ENCODE results near the gene PSAP.

DNA sequence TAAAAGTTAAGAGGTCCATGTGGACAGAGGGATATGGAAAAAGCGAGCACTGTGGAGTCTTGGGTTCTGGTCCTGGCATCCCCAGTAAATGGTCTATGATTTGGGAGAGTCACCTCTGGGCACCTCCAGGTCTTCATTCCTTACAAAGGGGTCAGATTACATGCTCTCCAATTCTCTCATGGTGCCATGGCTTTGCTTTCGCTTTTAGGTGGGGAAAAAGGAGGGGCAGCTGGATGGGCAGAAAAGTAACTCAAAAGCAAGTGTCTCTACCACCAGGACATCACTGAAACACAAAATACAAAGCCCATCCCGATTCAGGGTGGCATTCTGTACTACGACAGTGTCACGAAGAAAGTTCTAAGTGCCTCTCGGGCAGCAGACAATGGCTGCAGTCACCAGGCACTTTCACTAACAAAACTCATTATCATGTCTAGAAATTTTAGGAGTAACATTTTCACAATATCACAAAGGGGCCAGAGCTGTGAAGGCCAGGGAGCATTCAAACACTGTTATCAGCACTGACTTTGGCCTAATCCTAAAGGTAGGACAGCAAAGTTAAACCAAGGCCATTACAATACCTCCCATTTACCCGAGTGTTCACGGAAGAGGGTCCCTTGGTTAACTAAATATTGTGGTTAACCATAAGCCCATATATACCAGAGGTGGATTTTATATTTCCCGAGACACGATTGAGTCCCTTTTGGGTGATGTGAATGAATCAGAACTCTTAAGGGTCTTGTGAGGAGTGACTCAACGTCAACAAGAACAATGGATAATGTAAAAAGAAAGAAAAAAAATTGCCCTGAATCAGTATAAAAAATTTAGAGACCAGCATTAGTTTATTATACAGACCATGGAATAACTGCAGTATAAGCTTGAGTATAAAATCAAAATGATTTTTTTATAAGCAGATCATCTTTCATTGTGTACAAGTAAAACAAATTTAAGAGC lies 2.5 kb downstream of the PSAP start:
- TF ChIP-seq POLR2A (IDR thresholded peaks at IDR 0.05): no peak
- TF ChIP-seq, protein P1, sequence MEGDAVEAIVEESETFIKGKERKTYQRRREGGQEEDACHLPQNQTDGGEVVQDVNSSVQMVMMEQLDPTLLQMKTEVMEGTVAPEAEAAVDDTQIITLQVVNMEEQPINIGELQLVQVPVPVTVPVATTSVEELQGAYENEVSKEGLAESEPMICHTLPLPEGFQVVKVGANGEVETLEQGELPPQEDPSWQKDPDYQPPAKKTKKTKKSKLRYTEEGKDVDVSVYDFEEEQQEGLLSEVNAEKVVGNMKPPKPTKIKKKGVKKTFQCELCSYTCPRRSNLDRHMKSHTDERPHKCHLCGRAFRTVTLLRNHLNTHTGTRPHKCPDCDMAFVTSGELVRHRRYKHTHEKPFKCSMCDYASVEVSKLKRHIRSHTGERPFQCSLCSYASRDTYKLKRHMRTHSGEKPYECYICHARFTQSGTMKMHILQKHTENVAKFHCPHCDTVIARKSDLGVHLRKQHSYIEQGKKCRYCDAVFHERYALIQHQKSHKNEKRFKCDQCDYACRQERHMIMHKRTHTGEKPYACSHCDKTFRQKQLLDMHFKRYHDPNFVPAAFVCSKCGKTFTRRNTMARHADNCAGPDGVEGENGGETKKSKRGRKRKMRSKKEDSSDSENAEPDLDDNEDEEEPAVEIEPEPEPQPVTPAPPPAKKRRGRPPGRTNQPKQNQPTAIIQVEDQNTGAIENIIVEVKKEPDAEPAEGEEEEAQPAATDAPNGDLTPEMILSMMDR (IDR thresholded peaks at IDR 0.05): no peak
